ENCODE data around the gene CASP2.

DNA sequence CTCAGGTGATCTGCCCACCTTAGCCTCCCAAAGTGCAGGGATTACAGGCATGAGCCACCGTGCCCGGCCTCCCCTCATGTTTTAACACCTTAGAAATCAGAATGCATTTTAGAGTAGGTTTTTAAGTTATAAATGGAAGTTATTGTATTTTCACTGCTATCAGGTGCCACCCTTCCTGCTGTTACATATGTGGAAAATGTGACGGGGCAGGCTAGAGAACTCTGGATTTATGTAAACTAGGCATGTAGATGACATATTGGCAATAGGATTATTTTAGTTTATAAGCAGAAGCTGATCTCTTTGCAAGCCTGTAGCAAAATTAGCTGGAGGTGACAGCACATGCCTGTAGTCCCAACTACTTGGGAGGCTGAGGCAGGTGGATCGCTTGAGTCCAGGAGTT is 2.1 kb downstream of the CASP2 start:
- TF ChIP-seq CTCF (IDR thresholded peaks at IDR 0.05) (no peak), POLR2A (IDR thresholded peaks at IDR 0.05) (no peak)

Measured in heart left ventricle (tissue), 13 donors.